Transverse colon (tissue), 4 donors: ENCODE data around the gene CD82.

Experiments used
- EP300 ChIP-seq: sonication (generic); formaldehyde crosslinking; IDR thresholded peaks from one replicate; pipeline ENCODE4 v1.6.1; 2017; ENCODE audit warnings: antibody characterized with exemption, low read depth
- POLR2A ChIP-seq: fragments of 450-650 bp; IDR thresholded peaks from one replicate; pipeline ENCODE4 v1.6.1; 2016; ENCODE audit warnings: antibody characterized with exemption, mild to moderate bottlenecking, moderate library complexity
- POLR2AphosphoS5 ChIP-seq, 3 donors: sonication (generic); formaldehyde crosslinking; IDR thresholded peaks; one replicate each; pipeline ENCODE4 v1.6.1; 2016; ENCODE audit warnings: antibody characterized with exemption in 3 of 3
- TF ChIP-seq, protein P1 (sequence below), 5 experiments: fragments of 200-600 bp in 3 of 5; fragments of 450-650 bp in 2 of 5; sonication (generic) in 3 of 5; IDR thresholded peaks; 1 replicate in 2 of 5; 2 replicates in 3 of 5; pipeline ENCODE4 v1.5.1; 2016 to 2017; ENCODE audit warnings: antibody characterized with exemption in 5 of 5, inconsistent platforms in 3 of 5, mild to moderate bottlenecking in 2 of 5, moderate library complexity in 1 of 5

GRCh38 chr11:44519989-44520737, 45.3 kb upstream of the CD82 start:
- TF ChIP-seq, protein P1, sequence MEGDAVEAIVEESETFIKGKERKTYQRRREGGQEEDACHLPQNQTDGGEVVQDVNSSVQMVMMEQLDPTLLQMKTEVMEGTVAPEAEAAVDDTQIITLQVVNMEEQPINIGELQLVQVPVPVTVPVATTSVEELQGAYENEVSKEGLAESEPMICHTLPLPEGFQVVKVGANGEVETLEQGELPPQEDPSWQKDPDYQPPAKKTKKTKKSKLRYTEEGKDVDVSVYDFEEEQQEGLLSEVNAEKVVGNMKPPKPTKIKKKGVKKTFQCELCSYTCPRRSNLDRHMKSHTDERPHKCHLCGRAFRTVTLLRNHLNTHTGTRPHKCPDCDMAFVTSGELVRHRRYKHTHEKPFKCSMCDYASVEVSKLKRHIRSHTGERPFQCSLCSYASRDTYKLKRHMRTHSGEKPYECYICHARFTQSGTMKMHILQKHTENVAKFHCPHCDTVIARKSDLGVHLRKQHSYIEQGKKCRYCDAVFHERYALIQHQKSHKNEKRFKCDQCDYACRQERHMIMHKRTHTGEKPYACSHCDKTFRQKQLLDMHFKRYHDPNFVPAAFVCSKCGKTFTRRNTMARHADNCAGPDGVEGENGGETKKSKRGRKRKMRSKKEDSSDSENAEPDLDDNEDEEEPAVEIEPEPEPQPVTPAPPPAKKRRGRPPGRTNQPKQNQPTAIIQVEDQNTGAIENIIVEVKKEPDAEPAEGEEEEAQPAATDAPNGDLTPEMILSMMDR (IDR thresholded peaks at IDR 0.05), result no peak
- no peak for TF ChIP-seq POLR2AphosphoS5 (IDR thresholded peaks at IDR 0.05)
- no peak for TF ChIP-seq POLR2A
- no peak for TF ChIP-seq EP300
